Rectal smooth muscle tissue (tissue), 1 donor: ENCODE results near the gene SNED1.

Source experiments
- H3K27ac ChIP-seq: one replicate; pipeline ENCODE4 v1.7.0; 2013; ENCODE audit warnings: low read depth, low read length, inconsistent platforms
- H3K27me3 ChIP-seq: one replicate; pipeline ENCODE4 v1.7.0; 2013; ENCODE audit warnings: low read length; ENCODE audit not compliant: control insufficient read depth, insufficient read depth
- H3K36me3 ChIP-seq: one replicate; pipeline ENCODE4 v1.7.0; 2013; ENCODE audit warnings: low read length; ENCODE audit not compliant: control insufficient read depth, insufficient read depth
- H3K4me1 ChIP-seq: one replicate; pipeline ENCODE4 v1.7.0; 2013; ENCODE audit warnings: low read length; ENCODE audit not compliant: control insufficient read depth, insufficient read depth
- H3K4me3 ChIP-seq: one replicate; pipeline ENCODE4 v1.7.0; 2013; ENCODE audit warnings: low read length
- H3K9ac ChIP-seq: one replicate; pipeline ENCODE4 v1.7.0; 2013; ENCODE audit warnings: low read length

SNED1 gene

DNA sequence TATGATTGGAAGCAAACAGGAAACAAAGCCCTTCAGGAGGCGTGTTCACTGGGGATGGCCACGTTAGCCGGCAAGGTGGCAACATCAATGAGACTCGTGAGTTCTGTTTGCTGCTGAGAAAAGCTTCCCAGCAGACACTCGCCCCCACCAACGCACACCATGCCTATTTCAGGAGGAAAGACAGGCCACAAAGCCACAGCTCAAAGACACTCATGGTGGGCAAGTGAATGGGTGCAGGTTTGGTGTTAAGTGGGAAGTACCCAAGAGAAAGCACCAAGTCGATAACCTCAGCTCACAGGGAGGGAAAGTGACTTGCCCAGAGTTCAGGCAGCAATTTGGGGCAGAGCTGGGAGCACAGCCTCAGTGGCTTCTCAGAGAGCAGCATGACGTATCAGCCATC, 114.2 kb downstream of the SNED1 start:
- Histone ChIP-seq H3K27me3 (no peaks in the 10 kb centered on the region), H3K4me3 (no peak overlapping the region), H3K36me3 (peaks cover 3% of the 10 kb centered on the region), H3K9ac (no peak overlapping the region), H3K4me1 (no peaks in the 10 kb centered on the region), H3K27ac (no peak overlapping the region)

GRCh38 chr2:241114836-241115235, 116.4 kb downstream of the SNED1 start:
- no peaks in the 10 kb centered on the region for H3K27me3 ChIP-seq
- H3K36me3 ChIP-seq = peaks cover 3% of the 10 kb centered on the region
- no peak overlapping the region for H3K4me3 ChIP-seq
- H3K9ac ChIP-seq = no peak overlapping the region
- no peaks in the 10 kb centered on the region for H3K4me1 ChIP-seq
- H3K27ac ChIP-seq = no peak overlapping the region

DNA sequence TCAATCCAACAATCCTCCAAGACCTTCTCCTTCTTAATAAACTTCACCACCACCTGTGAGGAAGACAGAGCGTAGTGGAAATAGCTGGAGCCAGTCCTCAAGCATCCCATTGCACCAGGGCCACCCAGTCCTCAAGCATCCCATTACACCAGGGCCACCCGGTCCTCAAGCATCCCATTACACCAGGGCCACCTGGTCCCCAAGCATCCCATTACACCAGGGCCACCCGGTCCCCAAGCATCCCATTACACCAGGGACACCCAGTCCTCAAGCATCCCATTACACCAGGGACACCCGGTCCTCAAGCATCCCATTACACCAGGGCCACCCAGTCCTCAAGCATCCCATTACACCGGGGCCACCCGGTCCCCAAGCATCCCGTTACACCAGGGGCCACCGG, 116.9 kb downstream of the SNED1 start:
- Histone ChIP-seq H3K36me3 (peaks cover 3% of the 10 kb centered on the region), H3K27me3 (no peaks in the 10 kb centered on the region), H3K4me3 (no peak overlapping the region), H3K27ac (no peak overlapping the region), H3K4me1 (no peaks in the 10 kb centered on the region), H3K9ac (no peak overlapping the region)

DNA sequence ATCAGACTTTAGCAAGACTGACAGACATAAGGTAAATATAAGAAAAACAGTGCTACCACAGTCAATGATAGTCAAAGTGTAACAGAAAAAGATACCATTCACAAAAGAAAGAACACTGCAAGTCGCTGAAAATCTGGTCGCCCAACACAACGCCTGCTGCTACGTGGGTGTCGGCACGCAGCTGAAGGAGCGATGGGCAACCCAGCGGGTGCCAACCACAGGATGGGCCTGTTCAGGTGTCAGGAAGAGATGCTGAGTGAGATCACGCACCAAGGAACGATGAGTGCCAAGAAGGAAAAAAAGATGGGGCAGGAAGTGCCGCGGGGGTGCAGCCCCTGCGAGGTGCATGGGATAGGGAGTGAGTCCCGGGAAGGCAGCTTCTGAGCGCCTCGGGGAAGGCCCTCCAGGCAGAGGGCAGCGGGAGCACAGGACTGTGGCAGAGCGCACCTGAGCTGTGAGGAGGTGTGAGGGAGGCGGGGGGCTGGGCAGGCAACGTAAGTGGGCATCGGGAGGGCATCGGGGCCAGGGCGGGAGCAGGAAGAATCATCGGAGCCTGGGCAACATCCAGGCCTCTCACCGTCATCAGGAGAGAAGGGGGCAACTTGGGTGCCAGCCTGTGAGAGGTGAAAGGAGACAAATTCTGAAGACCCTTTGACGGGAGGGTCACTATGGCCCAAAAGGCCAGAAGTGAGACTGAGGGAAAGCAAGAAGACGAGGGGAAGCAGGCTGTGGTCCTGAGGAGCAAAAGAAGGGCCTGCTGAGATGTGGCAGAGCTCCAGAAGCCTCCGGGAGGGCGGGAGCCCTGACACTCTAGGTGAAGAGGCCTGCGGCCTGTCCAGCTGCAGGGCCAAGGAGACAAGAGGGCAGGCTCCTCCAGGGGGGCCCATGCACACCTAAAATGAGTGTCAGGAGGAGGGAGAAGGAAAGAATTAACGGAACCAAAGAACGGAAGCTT, 118.5 kb downstream of the SNED1 start:
- H3K4me3 ChIP-seq = no peak overlapping the region
- no peaks in the 10 kb centered on the region for H3K4me1 ChIP-seq
- no peak overlapping the region for H3K9ac ChIP-seq
- no peak overlapping the region for H3K27ac ChIP-seq
- H3K36me3 ChIP-seq = peaks cover 5% of the 10 kb centered on the region
- no peaks in the 10 kb centered on the region for H3K27me3 ChIP-seq

DNA sequence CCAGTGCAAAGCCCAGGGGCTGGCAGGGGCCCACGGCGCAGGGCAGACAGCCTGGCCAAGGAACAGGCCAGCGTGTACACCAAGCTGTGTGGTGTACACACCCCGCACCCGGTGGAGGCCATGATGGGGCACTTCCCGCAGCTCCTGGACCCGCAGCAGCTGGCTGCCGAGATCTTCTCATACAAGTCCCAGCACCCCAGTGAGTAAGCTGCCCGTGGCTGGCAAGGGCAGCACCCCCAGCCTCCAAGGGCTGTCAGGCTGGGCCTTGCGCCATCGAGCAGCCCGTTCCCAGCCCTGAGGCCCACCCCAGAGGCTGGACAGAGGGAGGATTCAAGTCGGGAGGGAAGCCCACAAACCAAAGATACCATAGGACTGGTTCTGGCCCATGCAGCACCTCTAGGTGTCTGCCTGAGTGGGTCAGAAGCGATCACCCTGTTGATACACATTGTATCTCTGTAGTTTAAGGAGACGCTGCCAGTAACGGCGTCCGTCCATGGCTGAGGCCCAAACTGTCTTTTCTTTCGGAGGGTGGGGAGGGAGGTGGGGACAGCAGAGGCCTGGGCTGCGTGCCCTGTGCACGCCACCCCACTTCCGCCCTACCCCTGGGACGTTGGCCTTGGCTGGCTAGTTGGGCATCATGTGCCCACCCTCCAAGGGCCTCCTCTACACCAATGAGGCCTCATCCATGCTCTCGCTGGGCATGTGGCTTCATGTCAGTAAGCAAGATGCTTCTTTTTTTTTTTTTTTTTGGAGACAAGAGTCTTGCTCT, 120.5 kb downstream of the SNED1 start:
- H3K4me3 ChIP-seq = no peak overlapping the region
- H3K9ac ChIP-seq = no peak overlapping the region
- no peaks in the 10 kb centered on the region for H3K27me3 ChIP-seq
- H3K36me3 ChIP-seq = peaks cover 7% of the 10 kb centered on the region
- no peak overlapping the region for H3K27ac ChIP-seq
- no peaks in the 10 kb centered on the region for H3K4me1 ChIP-seq

- Histone ChIP-seq H3K4me1 (no peaks in the 10 kb centered on the region), H3K27me3 (no peaks in the 10 kb centered on the region), H3K27ac (no peak overlapping the region), H3K9ac (no peak overlapping the region), H3K4me3 (no peak overlapping the region), H3K36me3 (peaks cover 4% of the 10 kb centered on the region)
Observed at GRCh38 chr2:241120440-241120839, 122.0 kb downstream of the SNED1 start.

- H3K4me3 ChIP-seq = no peak overlapping the region
Observed at GRCh38 chr2:241121008-241121407, 122.6 kb downstream of the SNED1 start.

DNA sequence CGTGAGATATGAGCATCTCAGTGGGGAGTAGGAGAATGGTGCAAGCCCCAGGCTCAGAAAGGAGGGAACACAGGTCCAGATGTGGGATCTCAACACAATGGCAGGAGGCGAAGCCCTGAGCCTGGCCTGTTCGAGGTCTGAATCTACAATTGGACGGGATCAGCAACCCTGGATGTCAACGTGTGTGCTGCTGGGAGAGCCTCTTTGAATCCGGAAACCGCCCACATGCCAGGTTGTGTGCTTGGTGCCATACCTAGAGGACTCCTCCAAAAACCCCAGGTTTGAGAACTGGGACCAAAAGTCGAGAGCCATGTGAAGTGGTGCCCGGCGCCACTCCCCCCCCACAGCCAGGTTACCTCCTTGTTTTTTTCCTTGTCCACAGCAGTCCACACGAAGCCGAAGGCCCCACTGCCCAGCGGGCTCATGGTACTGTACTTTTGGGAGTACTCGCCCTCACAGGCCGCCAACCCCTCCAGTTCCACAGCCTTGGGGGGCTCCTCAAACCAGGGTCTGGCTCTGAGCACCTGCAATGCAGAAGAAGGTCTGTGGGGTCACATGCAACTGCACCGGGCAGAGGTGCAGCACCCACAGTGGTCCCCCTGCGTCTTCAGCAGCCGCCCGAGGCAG, 124.1 kb downstream of the SNED1 start:
- Histone ChIP-seq H3K27ac (no peak overlapping the region), H3K36me3 (peaks cover 4% of the 10 kb centered on the region), H3K27me3 (no peaks in the 10 kb centered on the region), H3K9ac (no peak overlapping the region), H3K4me3 (no peak overlapping the region), H3K4me1 (no peaks in the 10 kb centered on the region)

More at GRCh38 chr2:241121008-241121407, 122.6 kb downstream of the SNED1 start:
- no peaks in the 10 kb centered on the region for H3K4me1 ChIP-seq
- H3K27ac ChIP-seq = no peak overlapping the region
- H3K27me3 ChIP-seq = no peaks in the 10 kb centered on the region
- no peak overlapping the region for H3K9ac ChIP-seq
- peaks cover 4% of the 10 kb centered on the region for H3K36me3 ChIP-seq

- Histone ChIP-seq H3K4me1 (no peaks in the 10 kb centered on the region), H3K27me3 (no peaks in the 10 kb centered on the region), H3K27ac (no peak overlapping the region), H3K36me3 (peaks cover 4% of the 10 kb centered on the region), H3K4me3 (no peak overlapping the region), H3K9ac (no peak overlapping the region)
Observed at GRCh38 chr2:241123816-241124536, 125.6 kb downstream of the SNED1 start.

DNA sequence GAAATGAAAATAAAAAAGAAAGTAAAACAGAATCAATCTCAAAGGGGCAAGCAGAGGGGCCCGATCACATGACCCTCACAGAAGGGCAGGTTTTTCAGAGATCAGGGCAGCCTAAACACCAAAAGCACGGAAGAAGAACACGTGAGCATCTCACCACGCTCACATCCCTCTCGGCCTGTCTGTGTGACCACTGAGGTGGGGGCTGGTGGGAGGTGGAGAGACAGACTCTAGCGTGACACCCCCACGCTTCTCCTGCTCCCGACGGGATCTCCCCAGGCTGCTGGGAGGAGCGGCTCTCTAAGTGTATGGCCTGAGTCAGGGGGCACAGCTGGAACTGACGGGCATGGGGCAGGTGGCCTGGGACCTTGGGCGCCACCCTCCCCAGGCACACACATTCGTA, 127.2 kb downstream of the SNED1 start:
- Histone ChIP-seq H3K27me3 (no peaks in the 10 kb centered on the region), H3K4me1 (no peaks in the 10 kb centered on the region), H3K4me3 (no peak overlapping the region), H3K9ac (no peak overlapping the region), H3K36me3 (peaks cover 2% of the 10 kb centered on the region), H3K27ac (no peak overlapping the region)

GRCh38 chr2:241126201-241126611, 127.8 kb downstream of the SNED1 start:
- Histone ChIP-seq H3K9ac (no peak overlapping the region), H3K4me3 (no peak overlapping the region), H3K27me3 (no peaks in the 10 kb centered on the region), H3K36me3 (peaks cover 2% of the 10 kb centered on the region), H3K27ac (no peak overlapping the region), H3K4me1 (no peaks in the 10 kb centered on the region)

DNA sequence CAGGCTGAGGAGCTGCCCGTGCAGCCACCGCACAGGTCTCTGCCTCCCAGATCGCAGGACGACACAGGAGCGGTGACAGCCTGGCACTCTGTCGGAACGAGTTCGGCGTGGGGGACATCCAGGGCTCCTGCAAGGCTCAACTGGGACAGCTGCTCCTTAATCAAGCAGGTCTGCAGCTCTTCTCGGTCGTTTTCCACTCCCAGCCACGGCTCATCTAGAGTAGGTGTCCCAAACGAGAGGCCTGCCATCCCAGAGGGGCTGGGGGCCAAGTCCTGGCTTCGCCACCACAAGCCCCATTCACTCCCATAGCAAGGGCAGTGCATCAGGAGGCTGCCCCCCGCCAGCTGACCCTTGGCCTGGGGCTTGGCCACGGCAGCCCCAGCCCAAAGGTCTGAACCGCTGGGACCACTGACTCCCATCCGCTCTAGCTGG, 128.4 kb downstream of the SNED1 start:
- Histone ChIP-seq H3K27me3 (no peaks in the 10 kb centered on the region), H3K27ac (no peak overlapping the region), H3K9ac (no peak overlapping the region), H3K4me1 (no peaks in the 10 kb centered on the region), H3K36me3 (peaks cover 2% of the 10 kb centered on the region), H3K4me3 (no peak overlapping the region)
